Peyer's patch (tissue), 4 donors: ENCODE data around the gene KIFC3.

Experiments
- POLR2A ChIP-seq, 2 donors: fragments of 450-650 bp; IDR thresholded peaks; one replicate each; pipeline ENCODE4 v1.5.1; 2017; ENCODE audit warnings: antibody characterized with exemption in 2 of 2, mild to moderate bottlenecking in 2 of 2, moderate library complexity in 2 of 2
- TF ChIP-seq, protein P1 (sequence below), 6 experiments: fragments of 450-650 bp in 4 of 6; fragments of 200-600 bp in 2 of 6; sonication (generic) in 1 of 6; IDR thresholded peaks; one replicate each; pipeline ENCODE4 v1.5.1; 2017 to 2019; ENCODE audit warnings: antibody characterized with exemption in 6 of 6, mild to moderate bottlenecking in 3 of 6, moderate library complexity in 1 of 6

DNA sequence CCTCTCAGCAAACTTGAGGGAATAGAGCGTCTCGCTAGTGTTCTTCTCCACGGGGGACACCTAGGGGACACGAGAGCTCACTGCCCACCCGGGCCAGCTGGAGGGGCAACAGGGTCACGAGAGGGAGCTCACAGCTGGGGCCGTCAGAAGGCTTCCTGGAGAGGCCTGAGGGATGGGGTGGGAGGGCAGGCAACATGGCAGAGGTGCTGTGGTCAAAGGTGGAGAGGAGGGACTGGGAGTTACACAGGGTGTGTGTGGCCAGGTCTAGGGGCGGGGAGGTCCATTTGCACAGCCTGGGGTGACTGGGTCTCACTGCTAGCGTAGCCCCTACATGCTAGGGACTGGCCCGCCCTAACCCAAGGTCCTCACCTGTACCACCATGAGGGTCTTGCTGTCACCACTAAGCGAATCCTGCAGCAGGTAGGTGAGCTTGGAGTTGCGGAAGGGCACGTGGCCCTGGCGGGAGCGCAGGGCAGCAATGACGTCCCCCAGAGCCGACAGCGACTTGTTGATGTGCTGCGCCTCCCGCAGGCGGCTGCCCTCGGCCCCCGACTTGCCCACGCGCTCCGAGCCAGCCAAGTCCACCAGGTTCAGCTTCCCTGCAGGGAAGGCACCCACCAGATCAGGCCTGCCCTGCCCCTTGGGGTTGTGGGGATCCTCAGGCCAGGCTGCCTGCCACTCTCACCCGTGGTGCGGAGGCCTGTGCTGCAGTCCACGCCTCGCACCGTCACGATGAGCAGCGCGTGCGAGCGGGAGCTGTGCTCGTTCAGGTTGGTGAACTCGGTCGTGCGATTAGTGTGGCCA is 41.7 kb downstream of the KIFC3 start:
- TF ChIP-seq, protein P1, sequence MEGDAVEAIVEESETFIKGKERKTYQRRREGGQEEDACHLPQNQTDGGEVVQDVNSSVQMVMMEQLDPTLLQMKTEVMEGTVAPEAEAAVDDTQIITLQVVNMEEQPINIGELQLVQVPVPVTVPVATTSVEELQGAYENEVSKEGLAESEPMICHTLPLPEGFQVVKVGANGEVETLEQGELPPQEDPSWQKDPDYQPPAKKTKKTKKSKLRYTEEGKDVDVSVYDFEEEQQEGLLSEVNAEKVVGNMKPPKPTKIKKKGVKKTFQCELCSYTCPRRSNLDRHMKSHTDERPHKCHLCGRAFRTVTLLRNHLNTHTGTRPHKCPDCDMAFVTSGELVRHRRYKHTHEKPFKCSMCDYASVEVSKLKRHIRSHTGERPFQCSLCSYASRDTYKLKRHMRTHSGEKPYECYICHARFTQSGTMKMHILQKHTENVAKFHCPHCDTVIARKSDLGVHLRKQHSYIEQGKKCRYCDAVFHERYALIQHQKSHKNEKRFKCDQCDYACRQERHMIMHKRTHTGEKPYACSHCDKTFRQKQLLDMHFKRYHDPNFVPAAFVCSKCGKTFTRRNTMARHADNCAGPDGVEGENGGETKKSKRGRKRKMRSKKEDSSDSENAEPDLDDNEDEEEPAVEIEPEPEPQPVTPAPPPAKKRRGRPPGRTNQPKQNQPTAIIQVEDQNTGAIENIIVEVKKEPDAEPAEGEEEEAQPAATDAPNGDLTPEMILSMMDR (IDR thresholded peaks at IDR 0.05), result no peak
- no peak for TF ChIP-seq POLR2A (IDR thresholded peaks at IDR 0.05)
